ENCODE data around the gene KIF20B. TPM values are rescaled to one million over a fixed set of nuclear protein-coding genes. Genes with fewer than 3 reads are reported as not detected.
A peak's percentile ranks its signal among the peaks of the same experiment; 100 is the strongest.

The KIF20B gene
- total and polyA plus RNA-seq, 2 of the 13 experiments (the other 11 are each of a cell fraction or from before 2014, with no cell fraction given): 3.5 to 38.6 TPM

GRCh38 chr10:89701242-89702120 is at the start of gene KIF20B (continued):
- TF ChIP-seq AKNA (CRISPR knock-in tag; IDR thresholded peaks at IDR 0.05; ENCODE audit: borderline replicate concordance) (no peak; the same call in 1 of the 2 replicates), TMF1 (CRISPR knock-in tag; IDR thresholded peaks at IDR 0.05; ENCODE audit: low read depth) (peak; percentile 97; the same call in 1 of the 2 replicates), SMAD3 (CRISPR knock-in tag; IDR thresholded peaks at IDR 0.05) (peak; percentile 67; the same call in 1 of the 2 replicates), CSRNP1 (CRISPR knock-in tag; IDR thresholded peaks at IDR 0.05) (peak; percentile 99), MTERF4 (CRISPR knock-in tag; IDR thresholded peaks at IDR 0.05) (peak; percentile 89; the same call in 1 of the 2 replicates), POLR2AphosphoS5 (IDR thresholded peaks at IDR 0.05; ENCODE audit: low read depth, low read length) (peak; percentile 95), RNF2 (conservative IDR thresholded peaks at IDR 0.05; ENCODE audit: low read depth) (no peak; the same call in 1 of the 2 replicates), ZNF652 (CRISPR knock-in tag; IDR thresholded peaks at IDR 0.05; ENCODE audit: borderline replicate concordance, low read depth) (no peak), ZNF225 (CRISPR knock-in tag; IDR thresholded peaks at IDR 0.05) (no peak; the same call in 1 of the 2 replicates), TEAD3 (CRISPR knock-in tag; optimal IDR thresholded peaks at IDR 0.05; ENCODE audit: borderline replicate concordance) (peak; percentile 48), SOX5 (CRISPR knock-in tag; IDR thresholded peaks at IDR 0.05; ENCODE audit: borderline replicate concordance) (no peak), KDM6A (CRISPR knock-in tag; IDR thresholded peaks at IDR 0.05; ENCODE audit: low read depth) (no peak), REL (CRISPR knock-in tag; conservative IDR thresholded peaks at IDR 0.05) (peak; percentile 99), FOXP4 (CRISPR knock-in tag; IDR thresholded peaks at IDR 0.05) (peak; percentile 67; the same call in 1 of the 2 replicates), ZBTB42 (CRISPR knock-in tag; IDR thresholded peaks at IDR 0.05) (peak; percentile 48; the same call in 1 of the 2 replicates), ERF (CRISPR knock-in tag; IDR thresholded peaks at IDR 0.05) (peak; percentile 65; the same call in 1 of the 2 replicates), ZNF639 (CRISPR knock-in tag; conservative IDR thresholded peaks at IDR 0.05) (0 out of 2 replicates have a peak, but pooled peaks have one; percentile 33)
